ENCODE measurements around the gene SS18L1. TPM values are rescaled to one million over a fixed set of nuclear protein-coding genes. Genes with fewer than 3 reads are reported as not detected.

Gene SS18L1
- total and polyA plus RNA-seq, 2 experiments from 2014 or later, result 3.2 to 38.7 TPM

- no peak for DNase-seq (ENCODE audit: low read depth in 1 of 2, low spot score in 1 of 2)
- no peaks in the 10 kb centered on the region for H3K9me3 ChIP-seq (ENCODE audit: low read depth)
- H3K27me3 ChIP-seq, result no peaks in the 10 kb centered on the region
- TF ChIP-seq CTCF (IDR thresholded peaks at IDR 0.05; ENCODE audit: low read depth, low read length), result no peak
- H3K4me3 ChIP-seq, result no peak overlapping the region
- peaks cover 28% of the 10 kb centered on the region for H3K4me1 ChIP-seq (ENCODE audit: low read depth)
- H3K27ac ChIP-seq, result no peak overlapping the region
- no peaks in the 10 kb centered on the region for H3K36me3 ChIP-seq
Measured at GRCh38 chr20:62118113-62119043, 25.2 kb upstream of the SS18L1 start.

GRCh38 chr20:62119115-62119514, 24.5 kb upstream of the SS18L1 start:
- no peak for DNase-seq (ENCODE audit: low read depth in 1 of 2, low spot score in 1 of 2)
- no peaks in the 10 kb centered on the region for H3K9me3 ChIP-seq (ENCODE audit: low read depth)
- no peak for TF ChIP-seq CTCF (IDR thresholded peaks at IDR 0.05; ENCODE audit: low read depth, low read length)
- H3K27me3 ChIP-seq, result no peaks in the 10 kb centered on the region
- peaks cover 36% of the 10 kb centered on the region for H3K4me1 ChIP-seq (ENCODE audit: low read depth)
- peak overlapping the region; percentile 51 for H3K27ac ChIP-seq
- H3K36me3 ChIP-seq, result no peaks in the 10 kb centered on the region
- H3K4me3 ChIP-seq, result no peak overlapping the region

GRCh38 chr20:62119591-62120364, 23.8 kb upstream of the SS18L1 start:
- Histone ChIP-seq H3K4me1 (ENCODE audit: low read depth) (peaks cover 36% of the 10 kb centered on the region), H3K4me3 (no peak overlapping the region), H3K9me3 (ENCODE audit: low read depth) (no peaks in the 10 kb centered on the region), H3K27me3 (no peaks in the 10 kb centered on the region), H3K36me3 (no peaks in the 10 kb centered on the region), H3K27ac (peak overlapping the region; percentile 51)
- DNase-seq (ENCODE audit: low read depth in 1 of 2, low spot score in 1 of 2), result no peak
- TF ChIP-seq CTCF (IDR thresholded peaks at IDR 0.05; ENCODE audit: low read depth, low read length), result no peak

- TF ChIP-seq CTCF (IDR thresholded peaks at IDR 0.05; ENCODE audit: low read depth, low read length), result no peak
- Histone ChIP-seq H3K9me3 (ENCODE audit: low read depth) (no peaks in the 10 kb centered on the region), H3K27ac (peak overlapping the region; percentile 51)
Measured at GRCh38 chr20:62120365-62120762, 23.2 kb upstream of the SS18L1 start.

GRCh38 chr20:62120990-62121775, 22.4 kb upstream of the SS18L1 start:
- DNase-seq (ENCODE audit: low read depth in 1 of 2, low spot score in 1 of 2), result no peak
- no peaks in the 10 kb centered on the region for H3K27me3 ChIP-seq
- H3K4me3 ChIP-seq, result peak overlapping the region; percentile 70
- TF ChIP-seq CTCF (IDR thresholded peaks at IDR 0.05; ENCODE audit: low read depth, low read length), result no peak
- peak overlapping the region; percentile 98 for H3K27ac ChIP-seq
- H3K9me3 ChIP-seq (ENCODE audit: low read depth), result no peaks in the 10 kb centered on the region
- peaks cover 36% of the 10 kb centered on the region for H3K4me1 ChIP-seq (ENCODE audit: low read depth)
- H3K36me3 ChIP-seq, result peaks cover 13% of the 10 kb centered on the region

More at GRCh38 chr20:62120365-62120762, 23.2 kb upstream of the SS18L1 start:
- no peaks in the 10 kb centered on the region for H3K27me3 ChIP-seq
- no peak for DNase-seq (ENCODE audit: low read depth in 1 of 2, low spot score in 1 of 2)
- H3K4me3 ChIP-seq, result no peak overlapping the region
- peaks cover 5% of the 10 kb centered on the region for H3K36me3 ChIP-seq
- H3K4me1 ChIP-seq (ENCODE audit: low read depth), result peaks cover 36% of the 10 kb centered on the region
